ENCODE results near the gene ERGIC1. TPM values are rescaled to one million over a fixed set of nuclear protein-coding genes. Genes with fewer than 3 reads are reported as not detected.

Gene ERGIC1
- total and polyA plus RNA-seq, 2 experiments from 2014 or later: 25.2 to 92.2 TPM

- H3K79me2 ChIP-seq (replicated peaks; ENCODE audit: insufficient read depth): peaks cover 98% of the 10 kb centered on the region
- no peak overlapping the region for H3K4me2 ChIP-seq
- H3K4me1 ChIP-seq (ENCODE audit: insufficient read depth): peaks cover 18% of the 10 kb centered on the region; the same call in 1 of the 2 replicates
- H3K27me3 ChIP-seq (ENCODE audit: insufficient read depth): no peaks in the 10 kb centered on the region
- Mint-ChIP-seq H3K27ac (no peak overlapping the region), H3K4me1 (peaks cover 49% of the 10 kb centered on the region), H3K27me3 (ENCODE audit: insufficient read depth, low read depth, poor library complexity) (peaks cover 11% of the 10 kb centered on the region), H3K4me3 (no peak overlapping the region), H3K9me3 (no peaks in the 10 kb centered on the region; the same call in 2 of the 3 replicates), H3K36me3 (ENCODE audit: low read depth) (peaks cover 6% of the 10 kb centered on the region)
- no peaks in the 10 kb centered on the region for H3K9me2 ChIP-seq (ENCODE audit: insufficient read depth)
- no peak overlapping the region for H2AFZ ChIP-seq
- no peaks in the 10 kb centered on the region for H3K36me3 ChIP-seq (ENCODE audit: insufficient read depth)
- ATAC-seq (no peak), DNase-seq (ENCODE audit: low spot score) (no peak)
- H4K20me1 ChIP-seq (replicated peaks; ENCODE audit: insufficient read depth): peaks cover 31% of the 10 kb centered on the region
- H3K27ac ChIP-seq (ENCODE audit: low read depth): no peak overlapping the region
- TF ChIP-seq JUNB (IDR thresholded peaks at IDR 0.05; ENCODE audit: unreplicated experiment) (no peak), NANOG (IDR thresholded peaks at IDR 0.05; ENCODE audit: borderline replicate concordance) (no peak), CTCF (conservative IDR thresholded peaks at IDR 0.05; ENCODE audit: low read depth in 2 of 2) (no peak), EZH2phosphoT487 (IDR thresholded peaks at IDR 0.05; ENCODE audit: unreplicated experiment) (no peak), ZNF331 (CRISPR knock-in tag; IDR thresholded peaks at IDR 0.05; ENCODE audit: low read depth) (no peak), ZNF114 (CRISPR knock-in tag; IDR thresholded peaks at IDR 0.05) (no peak), POLR2AphosphoS5 (IDR thresholded peaks at IDR 0.05; ENCODE audit: low read depth) (no peak), STAT1 (IDR thresholded peaks at IDR 0.05; ENCODE audit: unreplicated experiment) (no peak), EZH2 (IDR thresholded peaks at IDR 0.05; ENCODE audit: low read depth, unreplicated experiment) (no peak), CREB1 (CRISPR knock-in tag; IDR thresholded peaks at IDR 0.05; ENCODE audit: low read depth) (no peak), ETS1 (IDR thresholded peaks at IDR 0.05) (no peak)
- TF ChIP-seq, protein P1, sequence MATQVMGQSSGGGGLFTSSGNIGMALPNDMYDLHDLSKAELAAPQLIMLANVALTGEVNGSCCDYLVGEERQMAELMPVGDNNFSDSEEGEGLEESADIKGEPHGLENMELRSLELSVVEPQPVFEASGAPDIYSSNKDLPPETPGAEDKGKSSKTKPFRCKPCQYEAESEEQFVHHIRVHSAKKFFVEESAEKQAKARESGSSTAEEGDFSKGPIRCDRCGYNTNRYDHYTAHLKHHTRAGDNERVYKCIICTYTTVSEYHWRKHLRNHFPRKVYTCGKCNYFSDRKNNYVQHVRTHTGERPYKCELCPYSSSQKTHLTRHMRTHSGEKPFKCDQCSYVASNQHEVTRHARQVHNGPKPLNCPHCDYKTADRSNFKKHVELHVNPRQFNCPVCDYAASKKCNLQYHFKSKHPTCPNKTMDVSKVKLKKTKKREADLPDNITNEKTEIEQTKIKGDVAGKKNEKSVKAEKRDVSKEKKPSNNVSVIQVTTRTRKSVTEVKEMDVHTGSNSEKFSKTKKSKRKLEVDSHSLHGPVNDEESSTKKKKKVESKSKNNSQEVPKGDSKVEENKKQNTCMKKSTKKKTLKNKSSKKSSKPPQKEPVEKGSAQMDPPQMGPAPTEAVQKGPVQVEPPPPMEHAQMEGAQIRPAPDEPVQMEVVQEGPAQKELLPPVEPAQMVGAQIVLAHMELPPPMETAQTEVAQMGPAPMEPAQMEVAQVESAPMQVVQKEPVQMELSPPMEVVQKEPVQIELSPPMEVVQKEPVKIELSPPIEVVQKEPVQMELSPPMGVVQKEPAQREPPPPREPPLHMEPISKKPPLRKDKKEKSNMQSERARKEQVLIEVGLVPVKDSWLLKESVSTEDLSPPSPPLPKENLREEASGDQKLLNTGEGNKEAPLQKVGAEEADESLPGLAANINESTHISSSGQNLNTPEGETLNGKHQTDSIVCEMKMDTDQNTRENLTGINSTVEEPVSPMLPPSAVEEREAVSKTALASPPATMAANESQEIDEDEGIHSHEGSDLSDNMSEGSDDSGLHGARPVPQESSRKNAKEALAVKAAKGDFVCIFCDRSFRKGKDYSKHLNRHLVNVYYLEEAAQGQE (IDR thresholded peaks at IDR 0.05; ENCODE audit: unreplicated experiment): no peak
- TF ChIP-seq, protein P2, sequence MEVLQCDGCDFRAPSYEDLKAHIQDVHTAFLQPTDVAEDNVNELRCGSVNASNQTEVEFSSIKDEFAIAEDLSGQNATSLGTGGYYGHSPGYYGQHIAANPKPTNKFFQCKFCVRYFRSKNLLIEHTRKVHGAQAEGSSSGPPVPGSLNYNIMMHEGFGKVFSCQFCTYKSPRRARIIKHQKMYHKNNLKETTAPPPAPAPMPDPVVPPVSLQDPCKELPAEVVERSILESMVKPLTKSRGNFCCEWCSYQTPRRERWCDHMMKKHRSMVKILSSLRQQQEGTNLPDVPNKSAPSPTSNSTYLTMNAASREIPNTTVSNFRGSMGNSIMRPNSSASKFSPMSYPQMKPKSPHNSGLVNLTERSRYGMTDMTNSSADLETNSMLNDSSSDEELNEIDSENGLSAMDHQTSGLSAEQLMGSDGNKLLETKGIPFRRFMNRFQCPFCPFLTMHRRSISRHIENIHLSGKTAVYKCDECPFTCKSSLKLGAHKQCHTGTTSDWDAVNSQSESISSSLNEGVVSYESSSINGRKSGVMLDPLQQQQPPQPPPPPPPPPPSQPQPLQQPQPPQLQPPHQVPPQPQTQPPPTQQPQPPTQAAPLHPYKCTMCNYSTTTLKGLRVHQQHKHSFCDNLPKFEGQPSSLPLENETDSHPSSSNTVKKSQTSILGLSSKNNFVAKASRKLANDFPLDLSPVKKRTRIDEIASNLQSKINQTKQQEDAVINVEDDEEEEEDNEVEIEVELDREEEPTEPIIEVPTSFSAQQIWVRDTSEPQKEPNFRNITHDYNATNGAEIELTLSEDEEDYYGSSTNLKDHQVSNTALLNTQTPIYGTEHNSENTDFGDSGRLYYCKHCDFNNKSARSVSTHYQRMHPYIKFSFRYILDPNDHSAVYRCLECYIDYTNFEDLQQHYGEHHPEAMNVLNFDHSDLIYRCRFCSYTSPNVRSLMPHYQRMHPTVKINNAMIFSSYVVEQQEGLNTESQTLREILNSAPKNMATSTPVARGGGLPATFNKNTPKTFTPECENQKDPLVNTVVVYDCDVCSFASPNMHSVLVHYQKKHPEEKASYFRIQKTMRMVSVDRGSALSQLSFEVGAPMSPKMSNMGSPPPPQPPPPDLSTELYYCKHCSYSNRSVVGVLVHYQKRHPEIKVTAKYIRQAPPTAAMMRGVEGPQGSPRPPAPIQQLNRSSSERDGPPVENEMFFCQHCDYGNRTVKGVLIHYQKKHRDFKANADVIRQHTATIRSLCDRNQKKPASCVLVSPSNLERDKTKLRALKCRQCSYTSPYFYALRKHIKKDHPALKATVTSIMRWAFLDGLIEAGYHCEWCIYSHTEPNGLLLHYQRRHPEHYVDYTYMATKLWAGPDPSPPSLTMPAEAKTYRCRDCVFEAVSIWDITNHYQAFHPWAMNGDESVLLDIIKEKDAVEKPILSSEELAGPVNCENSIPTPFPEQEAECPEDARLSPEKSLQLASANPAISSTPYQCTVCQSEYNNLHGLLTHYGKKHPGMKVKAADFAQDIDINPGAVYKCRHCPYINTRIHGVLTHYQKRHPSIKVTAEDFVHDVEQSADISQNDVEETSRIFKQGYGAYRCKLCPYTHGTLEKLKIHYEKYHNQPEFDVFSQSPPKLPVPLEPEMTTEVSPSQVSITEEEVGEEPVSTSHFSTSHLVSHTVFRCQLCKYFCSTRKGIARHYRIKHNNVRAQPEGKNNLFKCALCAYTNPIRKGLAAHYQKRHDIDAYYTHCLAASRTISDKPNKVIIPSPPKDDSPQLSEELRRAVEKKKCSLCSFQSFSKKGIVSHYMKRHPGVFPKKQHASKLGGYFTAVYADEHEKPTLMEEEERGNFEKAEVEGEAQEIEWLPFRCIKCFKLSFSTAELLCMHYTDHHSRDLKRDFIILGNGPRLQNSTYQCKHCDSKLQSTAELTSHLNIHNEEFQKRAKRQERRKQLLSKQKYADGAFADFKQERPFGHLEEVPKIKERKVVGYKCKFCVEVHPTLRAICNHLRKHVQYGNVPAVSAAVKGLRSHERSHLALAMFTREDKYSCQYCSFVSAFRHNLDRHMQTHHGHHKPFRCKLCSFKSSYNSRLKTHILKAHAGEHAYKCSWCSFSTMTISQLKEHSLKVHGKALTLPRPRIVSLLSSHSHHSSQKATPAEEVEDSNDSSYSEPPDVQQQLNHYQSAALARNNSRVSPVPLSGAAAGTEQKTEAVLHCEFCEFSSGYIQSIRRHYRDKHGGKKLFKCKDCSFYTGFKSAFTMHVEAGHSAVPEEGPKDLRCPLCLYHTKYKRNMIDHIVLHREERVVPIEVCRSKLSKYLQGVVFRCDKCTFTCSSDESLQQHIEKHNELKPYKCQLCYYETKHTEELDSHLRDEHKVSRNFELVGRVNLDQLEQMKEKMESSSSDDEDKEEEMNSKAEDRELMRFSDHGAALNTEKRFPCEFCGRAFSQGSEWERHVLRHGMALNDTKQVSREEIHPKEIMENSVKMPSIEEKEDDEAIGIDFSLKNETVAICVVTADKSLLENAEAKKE (CRISPR knock-in tag; IDR thresholded peaks at IDR 0.05): no peak
- no peak overlapping the region for H3K4me3 ChIP-seq
- H3F3A ChIP-seq (replicated peaks; ENCODE audit: low read depth): no peaks in the 10 kb centered on the region
These were observed 16.4 kb downstream of the ERGIC1 start for GRCh38 chr5:172850454-172850797.
